H9 (cell line): ENCODE measurements around the gene ATP1A3. TPM values are rescaled to one million over a fixed set of nuclear protein-coding genes. Genes with fewer than 3 reads are reported as not detected.

Source experiments
- DNase-seq: peaks from one replicate; pipeline ENCODE4 v3.0.0-alpha.2; 2017
- H2AFZ ChIP-seq: one replicate; pipeline ENCODE4 v1.6.1; 2013; ENCODE audit warnings: mild to moderate bottlenecking, low read length, control low read depth, moderate library complexity
- H2AK5ac ChIP-seq: 2 replicates; pipeline ENCODE4 v1.6.1; 2013; ENCODE audit warnings: low read length, control low read depth, mixed read lengths; ENCODE audit not compliant: insufficient read length
- H2BK120ac ChIP-seq: one replicate; pipeline ENCODE4 v1.6.1; 2013; ENCODE audit warnings: low read depth, mild to moderate bottlenecking, low read length, control low read depth, inconsistent platforms; ENCODE audit not compliant: poor library complexity, severe bottlenecking
- H2BK12ac ChIP-seq: 2 replicates; pipeline ENCODE4 v1.6.1; 2013; ENCODE audit warnings: low read length, control low read depth, mixed read lengths, low read depth; ENCODE audit not compliant: insufficient read length
- H2BK15ac ChIP-seq: 2 replicates; pipeline ENCODE4 v1.6.1; 2013; ENCODE audit warnings: low read depth, low read length, control low read depth
- H2BK20ac ChIP-seq: one replicate; pipeline ENCODE4 v1.6.1; 2013; ENCODE audit warnings: low read depth, mild to moderate bottlenecking, low read length, control low read depth, inconsistent platforms; ENCODE audit not compliant: poor library complexity, severe bottlenecking
- H2BK5ac ChIP-seq: 2 replicates; pipeline ENCODE4 v1.6.1; 2013; ENCODE audit warnings: low read length, control low read depth, mixed read lengths; ENCODE audit not compliant: insufficient read length
- H3K14ac ChIP-seq: 2 replicates; pipeline ENCODE4 v1.6.1; 2013; ENCODE audit warnings: low read length, control low read depth; ENCODE audit not compliant: insufficient read depth
- H3K18ac ChIP-seq: 2 replicates; pipeline ENCODE4 v1.6.1; 2013; ENCODE audit warnings: low read depth, mild to moderate bottlenecking, mixed read lengths, low read length, control low read depth; ENCODE audit not compliant: insufficient read length
- H3K23ac ChIP-seq: 2 replicates; pipeline ENCODE4 v1.6.1; 2013; ENCODE audit warnings: low read length, control low read depth, mixed read lengths, low read depth; ENCODE audit not compliant: insufficient read length
- H3K23me2 ChIP-seq: 2 replicates; pipeline ENCODE4 v1.6.1; 2013; ENCODE audit warnings: low read depth, mild to moderate bottlenecking, mixed read lengths, low read length, control low read depth; ENCODE audit not compliant: insufficient read length, poor library complexity, severe bottlenecking
- H3K27ac ChIP-seq: 2 replicates; pipeline ENCODE4 v1.5.1; 2013; ENCODE audit warnings: low read length, control low read depth, mixed read lengths, low read depth; ENCODE audit not compliant: insufficient read length
- H3K27me3 ChIP-seq: 2 replicates; pipeline ENCODE4 v1.6.1; 2013; ENCODE audit warnings: low read length, control low read depth, inconsistent platforms; ENCODE audit not compliant: insufficient read depth
- H3K4ac ChIP-seq: 2 replicates; pipeline ENCODE4 v1.6.1; 2013; ENCODE audit warnings: low read depth, mild to moderate bottlenecking, control low read depth, inconsistent platforms, low read length, moderate library complexity
- H3K4me1 ChIP-seq: 2 replicates; pipeline ENCODE4 v1.6.1; 2013; ENCODE audit warnings: low read length, control low read depth, inconsistent platforms; ENCODE audit not compliant: insufficient read depth
- H3K4me2 ChIP-seq: 2 replicates; pipeline ENCODE4 v1.6.1; 2013; ENCODE audit warnings: low read length, control low read depth, mixed read lengths; ENCODE audit not compliant: insufficient read length, insufficient read depth
- H3K56ac ChIP-seq: 2 replicates; pipeline ENCODE4 v1.6.1; 2013; ENCODE audit warnings: low read depth, mild to moderate bottlenecking, mixed read lengths, low read length, control low read depth; ENCODE audit not compliant: insufficient read length
- H3K79me1 ChIP-seq: 2 replicates; pipeline ENCODE4 v1.6.1; 2013; ENCODE audit warnings: low read depth, mild to moderate bottlenecking, moderate library complexity, low read length, control low read depth, inconsistent platforms; ENCODE audit not compliant: insufficient read depth, poor library complexity, severe bottlenecking
- H3K79me2 ChIP-seq: 2 replicates; pipeline ENCODE4 v1.6.1; 2013; ENCODE audit warnings: low read length, control low read depth, inconsistent platforms; ENCODE audit not compliant: insufficient read depth
- H3K9ac ChIP-seq: 2 replicates; pipeline ENCODE4 v1.6.1; 2013; ENCODE audit warnings: low read length, control low read depth, mixed read lengths; ENCODE audit not compliant: insufficient read length; ENCODE audit errors: extremely low read depth
- H3K9me3 ChIP-seq: one replicate; pipeline ENCODE4 v1.6.1; 2013; ENCODE audit warnings: low read depth, low read length, inconsistent platforms; ENCODE audit not compliant: control insufficient read depth
- H3T11ph ChIP-seq: one replicate; pipeline ENCODE4 v1.6.1; 2013; ENCODE audit warnings: mild to moderate bottlenecking, low read length, control low read depth, inconsistent platforms
- H4K20me1 ChIP-seq: one replicate; pipeline ENCODE4 v1.6.1; 2013; ENCODE audit not compliant: control insufficient read depth, insufficient read length, insufficient read depth
- H4K5ac ChIP-seq: 2 replicates; pipeline ENCODE4 v1.6.1; 2013; ENCODE audit warnings: low read depth, mild to moderate bottlenecking, mixed read lengths, low read length, control low read depth; ENCODE audit not compliant: insufficient read length
- H4K8ac ChIP-seq: replicated peaks from 2 replicates; pipeline ENCODE4 v1.6.1; 2013; ENCODE audit warnings: low read length, control low read depth, mixed read lengths, low read depth; ENCODE audit not compliant: insufficient read length
- H4K91ac ChIP-seq: 2 replicates; pipeline ENCODE4 v1.6.1; 2013; ENCODE audit warnings: low read depth, mild to moderate bottlenecking, moderate library complexity, mixed read lengths, low read length, control low read depth; ENCODE audit not compliant: insufficient read length
- H3K27ac Mint-ChIP-seq, 3 experiments: 2 replicates in 2 of 3; 3 replicates in 1 of 3; pipeline ENCODE4 v1.8.0; 2020 to 2021; ENCODE audit warnings: mixed read lengths in 3 of 3, mild to moderate bottlenecking in 1 of 3, moderate library complexity in 1 of 3
- H3K27me3 Mint-ChIP-seq: 2 replicates; pipeline ENCODE4 v1.8.0; 2021; ENCODE audit warnings: low read depth, mild to moderate bottlenecking, moderate library complexity, mixed read lengths
- H3K36me3 Mint-ChIP-seq, 3 experiments: 2 replicates in 2 of 3; 3 replicates in 1 of 3; pipeline ENCODE4 v1.8.0; 2020 to 2021; ENCODE audit warnings: low read depth in 3 of 3, mixed read lengths in 3 of 3; ENCODE audit not compliant: insufficient read depth in 1 of 3
- H3K4me1 Mint-ChIP-seq, 2 experiments: 2 replicates each; pipeline ENCODE4 v1.8.0; 2020; ENCODE audit warnings: mixed read lengths in 2 of 2
- H3K4me3 Mint-ChIP-seq, 2 experiments: 2 replicates in 1 of 2; 3 replicates in 1 of 2; pipeline ENCODE4 v1.8.0; 2020 to 2021; ENCODE audit warnings: mild to moderate bottlenecking in 2 of 2, mixed read lengths in 2 of 2, moderate library complexity in 1 of 2
- H3K9me3 Mint-ChIP-seq, 2 experiments: 2 replicates in 1 of 2; 3 replicates in 1 of 2; pipeline ENCODE4 v1.8.0; 2020; ENCODE audit warnings: mild to moderate bottlenecking in 2 of 2, mixed read lengths in 2 of 2, moderate library complexity in 1 of 2
- WGBS: extraction: QIAGEN DNeasy Blood & Tissue Kit; methylation state at CpG from one replicate; pipeline ENCODE4 v1.1.7; 2013; ENCODE audit warnings: missing lambda C conversion rate, low lambda C conversion rate, mixed read lengths; ENCODE audit not compliant: insufficient read length; ENCODE audit errors: extremely low coverage; 5-methylcytosine and 5-hydroxymethylcytosine counted together
- total RNA-seq: library from RNA; stranded (reverse); gene quantifications from 2 replicates; pipeline ENCODE4 v1.2.1, GENCODE V29; 2021
- TF ChIP-seq, protein P1 (sequence below): fragments of 200-600 bp; sonication (generic); conservative IDR thresholded peaks from 3 replicates; pipeline ENCODE4 v1.8.0; 2021; ENCODE audit warnings: antibody characterized with exemption, mild to moderate bottlenecking

Gene ATP1A3
- total RNA-seq, 1 experiment from 2014 or later, result 11.6 TPM

DNA sequence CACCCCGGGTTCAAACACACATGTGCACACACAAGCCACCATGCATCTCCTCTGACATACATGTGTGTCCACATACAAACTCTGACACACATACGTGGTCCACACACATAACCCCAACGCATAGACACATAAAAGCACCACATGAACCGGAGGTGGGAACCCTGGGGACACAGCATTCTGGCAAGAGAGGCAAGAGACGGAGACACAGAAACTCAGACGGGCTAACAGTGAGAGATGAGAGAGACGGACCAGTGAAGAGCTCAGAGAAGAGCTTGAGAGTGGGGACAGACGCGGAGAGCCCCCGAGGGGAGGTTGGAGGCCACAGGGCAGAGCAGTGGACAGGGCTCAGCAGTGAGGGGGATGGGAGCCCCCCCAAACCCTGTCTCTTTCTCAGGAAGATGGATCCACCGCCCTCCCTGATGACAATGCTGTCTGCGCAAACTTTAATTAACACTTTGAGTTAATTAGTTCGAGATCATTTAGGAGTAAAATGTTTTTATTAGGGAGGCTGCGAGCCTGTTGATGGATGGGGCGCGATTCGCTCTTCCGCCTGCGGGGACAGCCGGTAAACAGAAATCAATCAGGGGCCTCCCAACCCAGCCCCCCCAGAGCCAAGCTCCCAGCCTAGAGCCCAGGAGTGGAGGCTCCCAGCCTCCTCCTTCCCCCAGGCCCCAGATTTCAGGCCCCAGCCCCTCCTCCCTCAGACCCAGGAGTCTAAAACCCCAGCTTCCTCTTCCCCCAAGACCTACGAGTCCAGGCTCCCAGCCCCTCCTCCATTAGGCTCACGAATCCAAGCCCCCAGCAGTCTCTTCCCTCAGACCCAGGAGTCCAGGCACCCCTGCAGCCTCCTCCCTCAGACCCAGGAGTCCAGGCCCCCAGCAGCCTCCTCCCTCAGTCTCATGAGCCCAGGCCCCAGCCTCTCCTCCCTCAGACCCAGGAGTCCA lies 56.2 kb downstream of the ATP1A3 start:
- Histone ChIP-seq H2BK15ac (no peak overlapping the region), H3K23ac (no peak overlapping the region), H3K27ac (no peak overlapping the region), H2BK5ac (no peak overlapping the region), H3K79me1 (no peaks in the 10 kb centered on the region), H3T11ph (no peak overlapping the region), H3K27me3 (peaks cover 41% of the 10 kb centered on the region; the same call in 1 of the 2 replicates), H2AK5ac (no peak overlapping the region), H3K18ac (no peak overlapping the region), H3K4me1 (no peaks in the 10 kb centered on the region), H3K9me3 (no peaks in the 10 kb centered on the region), H3K4me2 (no peak overlapping the region), H4K91ac (no peak overlapping the region), H3K4ac (no peak overlapping the region), H4K20me1 (no peaks in the 10 kb centered on the region), H2BK120ac (no peak overlapping the region), H3K79me2 (no peaks in the 10 kb centered on the region), H2BK20ac (no peak overlapping the region), H3K56ac (no peak overlapping the region), H3K14ac (no peak overlapping the region), H3K23me2 (peaks cover 4% of the 10 kb centered on the region), H2BK12ac (no peak overlapping the region), H2AFZ (no peak overlapping the region), H4K8ac (no peak overlapping the region), H4K5ac (no peak overlapping the region), H3K9ac (no peak overlapping the region)
- H3K36me3 Mint-ChIP-seq, result no peaks in the 10 kb centered on the region; a peak in 1 of 7 replicates
- WGBS, result no CpG with 5 or more reads among the region's 22 CpGs
- peak overlapping the region in 1 of 2 experiments; percentile 4; a peak in 2 of 5 replicates for H3K4me3 Mint-ChIP-seq
- peaks cover 6 to 29% of the 10 kb centered on the region in 2 experiments; a peak in 3 of 4 replicates for H3K4me1 Mint-ChIP-seq
- TF ChIP-seq, protein P1, sequence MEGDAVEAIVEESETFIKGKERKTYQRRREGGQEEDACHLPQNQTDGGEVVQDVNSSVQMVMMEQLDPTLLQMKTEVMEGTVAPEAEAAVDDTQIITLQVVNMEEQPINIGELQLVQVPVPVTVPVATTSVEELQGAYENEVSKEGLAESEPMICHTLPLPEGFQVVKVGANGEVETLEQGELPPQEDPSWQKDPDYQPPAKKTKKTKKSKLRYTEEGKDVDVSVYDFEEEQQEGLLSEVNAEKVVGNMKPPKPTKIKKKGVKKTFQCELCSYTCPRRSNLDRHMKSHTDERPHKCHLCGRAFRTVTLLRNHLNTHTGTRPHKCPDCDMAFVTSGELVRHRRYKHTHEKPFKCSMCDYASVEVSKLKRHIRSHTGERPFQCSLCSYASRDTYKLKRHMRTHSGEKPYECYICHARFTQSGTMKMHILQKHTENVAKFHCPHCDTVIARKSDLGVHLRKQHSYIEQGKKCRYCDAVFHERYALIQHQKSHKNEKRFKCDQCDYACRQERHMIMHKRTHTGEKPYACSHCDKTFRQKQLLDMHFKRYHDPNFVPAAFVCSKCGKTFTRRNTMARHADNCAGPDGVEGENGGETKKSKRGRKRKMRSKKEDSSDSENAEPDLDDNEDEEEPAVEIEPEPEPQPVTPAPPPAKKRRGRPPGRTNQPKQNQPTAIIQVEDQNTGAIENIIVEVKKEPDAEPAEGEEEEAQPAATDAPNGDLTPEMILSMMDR, result peak; percentile 41
- peaks cover 0 to 3% of the 10 kb centered on the region in 2 experiments; a peak in 2 of 5 replicates for H3K9me3 Mint-ChIP-seq
- no peak for DNase-seq
- no peak overlapping the region; a peak in 1 of 7 replicates for H3K27ac Mint-ChIP-seq
- peaks cover 33% of the 10 kb centered on the region for H3K27me3 Mint-ChIP-seq
